Fibroblast of pulmonary artery (primary cell): Measurements from ENCODE around the gene GOLGA6B.
"Not testable (repeated sequence)": the region's sequence is repeated elsewhere in the genome, so short reads cannot be mapped to it uniquely, and the experiment has no call there.

Experiments
- DNase-seq: peaks from one replicate; pipeline ENCODE4 v3.0.0-alpha.2; 2010; ENCODE audit warnings: low read depth
- H3K4me3 ChIP-seq: replicated peaks from 2 replicates; pipeline ENCODE4 v1.5.1; 2011; ENCODE audit warnings: low read depth, mild to moderate bottlenecking, control low read depth, low read length, moderate library complexity
- TF ChIP-seq, protein P1 (sequence below): IDR thresholded peaks from 2 replicates; pipeline ENCODE4 v1.5.1; 2011; ENCODE audit warnings: mild to moderate bottlenecking, control low read depth, low read length, inconsistent platforms; ENCODE audit errors: missing control alignments

Gene GOLGA6B

GRCh38 chr15:72629068-72629570, 25.4 kb upstream of the GOLGA6B start:
- not testable (repeated sequence) for H3K4me3 ChIP-seq, DNase-seq

GRCh38 chr15:72636519-72637282, 17.8 kb upstream of the GOLGA6B start:
- H3K4me3 ChIP-seq = peak overlapping the region; percentile 43
- peak; percentile 74 for DNase-seq

- not testable (repeated sequence) for H3K4me3 ChIP-seq, DNase-seq
Observed at GRCh38 chr15:72639759-72640483, 14.6 kb upstream of the GOLGA6B start.

DNA sequence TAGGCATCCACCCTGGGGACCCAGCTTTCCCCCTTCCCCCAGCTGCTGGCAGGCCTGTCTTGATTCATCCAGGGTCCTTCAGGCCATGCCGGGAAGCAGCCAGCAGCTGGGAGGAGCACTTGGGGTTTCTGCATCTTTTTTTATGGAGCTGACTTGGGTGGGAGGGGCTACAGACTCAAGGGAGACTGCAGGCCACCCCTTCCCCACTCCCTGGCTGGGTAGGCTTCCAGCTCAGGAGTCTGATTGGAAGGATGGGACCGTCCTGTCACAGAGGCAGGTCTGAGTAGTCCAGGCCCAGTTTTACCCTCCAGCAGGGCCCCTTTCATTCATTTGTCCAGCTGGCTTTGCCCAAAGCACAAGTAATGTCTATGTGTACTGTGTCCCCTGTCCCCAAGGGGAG, 12.2 kb upstream of the GOLGA6B start:
- DNase-seq, H3K4me3 ChIP-seq: not testable (repeated sequence)

DNA sequence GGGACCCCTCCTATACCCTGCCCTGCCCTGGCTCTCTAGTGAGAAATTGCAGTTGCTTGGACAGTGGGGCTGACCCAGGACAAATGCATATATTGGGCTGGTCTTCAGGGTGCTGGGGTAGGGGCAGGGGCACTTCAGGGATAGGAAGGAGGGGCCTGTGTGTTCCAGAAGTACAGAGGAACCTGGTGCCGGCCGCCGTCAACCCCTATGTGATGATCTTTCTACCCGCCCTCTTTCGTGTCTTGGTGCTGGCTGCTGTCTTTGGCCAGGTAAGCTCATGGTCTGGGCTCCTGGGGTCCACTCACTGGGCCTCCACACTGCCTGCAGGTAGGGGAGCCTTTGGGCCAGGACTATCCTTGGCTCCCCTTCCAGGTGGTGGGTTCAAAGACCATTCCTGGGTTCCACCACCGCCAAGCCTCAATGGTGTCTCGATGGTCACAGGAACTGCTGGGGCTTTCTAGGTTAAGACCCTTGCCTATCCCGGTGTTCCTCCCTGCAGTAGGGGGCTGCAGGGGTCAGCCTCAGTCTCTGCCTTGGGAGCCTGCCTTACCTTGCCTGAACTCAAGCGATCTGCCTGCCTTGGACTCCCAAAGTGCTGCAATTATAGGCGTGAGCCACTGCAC, 5.8 kb upstream of the GOLGA6B start:
- DNase-seq, H3K4me3 ChIP-seq: not testable (repeated sequence)

DNA sequence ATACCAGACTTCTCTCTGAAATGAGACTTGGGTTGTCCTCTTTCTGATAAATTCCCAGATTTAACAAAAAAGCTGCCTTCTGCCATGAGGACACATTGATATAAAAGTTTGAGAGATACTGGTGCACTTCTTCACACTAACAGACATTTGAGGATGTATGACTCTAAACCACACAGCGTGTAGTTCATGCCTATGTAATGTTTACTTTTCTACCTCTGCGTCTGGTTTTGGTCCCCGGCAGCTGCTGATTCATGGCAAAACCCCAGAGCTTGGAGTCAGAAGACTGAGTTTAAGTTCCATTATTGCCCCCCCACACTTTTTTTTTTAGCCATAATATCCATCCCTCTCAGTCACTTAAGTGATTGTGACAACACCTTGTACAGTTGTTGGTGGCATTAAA, 1.5 kb downstream of the GOLGA6B start:
- not testable (repeated sequence) for DNase-seq, H3K4me3 ChIP-seq

DNA sequence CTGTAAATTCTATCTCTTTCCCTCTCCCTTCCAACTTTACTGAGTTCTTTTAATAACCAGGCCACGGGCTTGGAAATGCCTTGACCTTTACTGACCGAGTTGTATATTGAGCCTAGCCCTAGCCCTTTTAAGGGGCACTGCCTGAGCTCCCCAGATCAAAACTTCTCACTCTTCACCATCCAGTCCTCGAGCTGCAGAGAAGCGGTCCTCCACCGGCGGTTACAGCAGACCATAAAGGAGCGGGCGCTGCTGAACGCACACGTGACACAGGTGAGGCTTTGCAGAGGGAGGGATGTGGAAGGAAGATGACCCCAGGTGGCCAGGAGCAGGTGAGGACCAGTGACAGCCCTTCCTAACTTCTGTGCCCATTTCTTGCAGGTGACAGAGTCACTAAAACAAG, 6.6 kb downstream of the GOLGA6B start:
- DNase-seq, H3K4me3 ChIP-seq: not testable (repeated sequence)

GRCh38 chr15:72663931-72664330, 9.4 kb downstream of the GOLGA6B start:
- DNase-seq, H3K4me3 ChIP-seq: not testable (repeated sequence)

DNA sequence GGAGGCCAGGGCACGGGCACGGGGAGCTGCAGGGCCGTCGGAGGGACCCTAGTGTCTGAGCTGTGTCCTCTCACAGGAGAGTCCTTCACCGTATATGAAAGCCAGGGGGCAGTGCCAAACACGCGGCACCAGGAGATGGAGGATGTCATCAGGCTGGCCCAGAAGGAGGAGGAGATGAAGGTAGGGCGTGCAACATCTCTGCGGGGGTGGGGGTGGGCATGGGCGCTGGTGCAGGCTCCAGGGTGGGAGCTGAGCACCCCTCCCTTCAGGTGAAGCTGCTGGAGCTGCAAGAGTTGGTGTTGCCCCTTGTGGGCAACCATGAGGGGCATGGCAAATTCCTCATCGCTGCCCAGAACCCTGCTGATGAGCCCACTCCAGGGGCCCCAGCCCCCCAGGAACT, 11.2 kb downstream of the GOLGA6B start:
- H3K4me3 ChIP-seq, DNase-seq: not testable (repeated sequence)

DNA sequence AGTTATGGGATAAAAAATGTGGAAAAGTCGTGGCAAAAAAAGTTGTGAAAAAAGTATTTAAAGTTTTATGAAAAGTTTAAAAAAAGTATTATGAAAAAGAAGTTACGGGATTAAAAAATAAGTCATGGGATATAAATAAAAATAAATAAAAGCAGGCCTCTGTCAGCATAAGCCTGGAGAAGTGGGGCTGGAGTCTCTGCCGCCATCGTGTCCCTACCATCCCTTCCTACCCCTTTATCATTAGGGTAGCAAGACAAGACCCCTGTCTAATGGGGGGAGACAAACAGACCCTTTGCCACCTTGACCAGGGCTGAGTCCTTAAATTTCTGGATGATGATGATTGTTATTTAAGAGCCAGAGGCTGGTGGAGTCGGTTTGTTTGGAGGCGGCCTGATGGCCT, 15.3 kb downstream of the GOLGA6B start:
- H3K4me3 ChIP-seq, DNase-seq: not testable (repeated sequence)

DNA sequence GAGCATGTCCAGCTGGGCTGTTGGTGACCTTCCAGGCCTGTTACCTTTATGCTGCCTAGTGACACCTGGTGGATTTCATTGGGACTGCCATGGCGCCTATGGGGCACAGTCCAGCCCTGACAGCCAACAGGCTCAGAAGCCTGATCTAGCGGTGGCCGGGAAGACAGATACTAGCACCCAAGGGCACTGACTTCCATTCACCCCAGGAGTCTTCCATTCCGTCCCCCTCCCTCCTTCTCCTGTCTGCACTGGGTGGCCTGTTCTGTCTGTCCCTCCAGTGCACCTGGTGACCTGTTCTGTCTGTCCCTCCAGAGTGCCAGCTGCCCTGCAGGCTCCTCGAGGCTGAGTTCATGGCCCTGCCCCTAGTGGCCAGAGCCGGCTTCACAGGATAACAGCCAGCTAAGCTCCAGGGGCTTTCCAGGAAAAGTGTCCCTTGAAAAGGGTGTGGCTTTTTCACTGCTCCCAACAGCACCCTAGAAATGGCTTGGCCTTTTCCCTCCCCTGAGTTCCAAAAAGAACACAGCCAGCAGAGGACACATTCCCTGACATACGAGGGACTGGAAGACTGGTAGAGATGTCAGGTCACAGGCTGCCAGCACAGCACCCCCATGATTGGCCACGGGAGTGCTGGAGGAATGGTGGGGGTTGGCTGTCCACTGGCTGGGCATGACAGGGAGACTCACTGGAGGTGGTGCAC, 16.3 kb downstream of the GOLGA6B start:
- DNase-seq = peak; percentile 59
- TF ChIP-seq, protein P1, sequence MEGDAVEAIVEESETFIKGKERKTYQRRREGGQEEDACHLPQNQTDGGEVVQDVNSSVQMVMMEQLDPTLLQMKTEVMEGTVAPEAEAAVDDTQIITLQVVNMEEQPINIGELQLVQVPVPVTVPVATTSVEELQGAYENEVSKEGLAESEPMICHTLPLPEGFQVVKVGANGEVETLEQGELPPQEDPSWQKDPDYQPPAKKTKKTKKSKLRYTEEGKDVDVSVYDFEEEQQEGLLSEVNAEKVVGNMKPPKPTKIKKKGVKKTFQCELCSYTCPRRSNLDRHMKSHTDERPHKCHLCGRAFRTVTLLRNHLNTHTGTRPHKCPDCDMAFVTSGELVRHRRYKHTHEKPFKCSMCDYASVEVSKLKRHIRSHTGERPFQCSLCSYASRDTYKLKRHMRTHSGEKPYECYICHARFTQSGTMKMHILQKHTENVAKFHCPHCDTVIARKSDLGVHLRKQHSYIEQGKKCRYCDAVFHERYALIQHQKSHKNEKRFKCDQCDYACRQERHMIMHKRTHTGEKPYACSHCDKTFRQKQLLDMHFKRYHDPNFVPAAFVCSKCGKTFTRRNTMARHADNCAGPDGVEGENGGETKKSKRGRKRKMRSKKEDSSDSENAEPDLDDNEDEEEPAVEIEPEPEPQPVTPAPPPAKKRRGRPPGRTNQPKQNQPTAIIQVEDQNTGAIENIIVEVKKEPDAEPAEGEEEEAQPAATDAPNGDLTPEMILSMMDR = peak; percentile 68
- peak overlapping the region; percentile 31 for H3K4me3 ChIP-seq

DNA sequence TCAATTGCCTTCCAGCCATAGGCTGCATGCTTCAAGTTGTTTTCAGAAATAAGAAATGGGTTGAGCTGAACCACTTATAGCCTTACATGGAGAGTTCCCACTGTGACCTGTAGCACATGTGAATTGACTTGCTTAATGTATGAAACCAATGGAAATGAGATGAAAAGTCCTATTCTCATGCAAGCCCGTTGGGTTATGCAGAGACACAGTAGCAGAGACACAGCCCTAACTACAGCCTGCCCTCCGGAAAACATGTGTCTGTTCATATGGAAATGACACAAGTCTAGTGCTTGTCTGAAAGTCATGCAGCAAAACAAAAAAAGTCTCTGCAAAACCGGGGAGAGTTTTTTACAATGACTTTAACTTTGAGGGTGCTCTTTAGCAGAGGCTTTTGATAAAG, 17.0 kb downstream of the GOLGA6B start:
- no peak overlapping the region for H3K4me3 ChIP-seq
- DNase-seq = no peak
- TF ChIP-seq, protein P1 = no peak
